ENCODE data around the gene RYK.

GRCh38 chr3:134199240-134199639 lies 51.4 kb downstream of the RYK start:
- TF ChIP-seq POLR2A (IDR thresholded peaks at IDR 0.05) (no peak), CTCF (IDR thresholded peaks at IDR 0.05) (no peak)

Measured in gastroesophageal sphincter (tissue), 3 donors.